ENCODE results near the gene FKRP.
A peak's percentile ranks its signal among the peaks of the same experiment; 100 is the strongest.
"Not testable (repeated sequence)": the region's sequence is repeated elsewhere in the genome, so short reads cannot be mapped to it uniquely, and the experiment has no call there.

The FKRP gene

GRCh38 chr19:46759817-46760333 is 14.0 kb downstream of the FKRP start:
- DNase-seq: no peak

- DNase-seq: no peak
Measured at GRCh38 chr19:46760363-46760762, 14.5 kb downstream of the FKRP start.

DNA sequence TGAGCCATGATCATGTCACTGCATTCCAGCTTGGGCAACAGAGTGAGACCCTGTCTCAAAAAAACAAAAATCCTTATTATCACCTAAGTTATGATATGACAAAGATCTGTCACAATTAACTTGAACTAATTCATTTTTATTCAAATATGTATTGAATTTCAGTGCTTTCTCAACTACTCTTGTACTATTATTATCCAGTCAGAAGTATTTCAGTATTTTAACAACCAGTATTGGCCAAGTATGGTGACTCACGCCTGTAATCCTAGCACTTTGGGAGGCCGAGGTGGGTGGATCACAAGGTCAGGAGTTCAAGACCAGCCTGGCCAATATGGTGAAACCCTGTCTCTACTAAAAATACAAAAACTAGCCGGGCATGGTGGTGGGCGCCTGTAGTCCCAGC is 15.0 kb downstream of the FKRP start:
- not testable (repeated sequence) for DNase-seq

GRCh38 chr19:46761418-46761831 is 15.6 kb downstream of the FKRP start:
- DNase-seq: no peak

GRCh38 chr19:46762245-46762890 is 16.5 kb downstream of the FKRP start:
- DNase-seq: no peak

DNA sequence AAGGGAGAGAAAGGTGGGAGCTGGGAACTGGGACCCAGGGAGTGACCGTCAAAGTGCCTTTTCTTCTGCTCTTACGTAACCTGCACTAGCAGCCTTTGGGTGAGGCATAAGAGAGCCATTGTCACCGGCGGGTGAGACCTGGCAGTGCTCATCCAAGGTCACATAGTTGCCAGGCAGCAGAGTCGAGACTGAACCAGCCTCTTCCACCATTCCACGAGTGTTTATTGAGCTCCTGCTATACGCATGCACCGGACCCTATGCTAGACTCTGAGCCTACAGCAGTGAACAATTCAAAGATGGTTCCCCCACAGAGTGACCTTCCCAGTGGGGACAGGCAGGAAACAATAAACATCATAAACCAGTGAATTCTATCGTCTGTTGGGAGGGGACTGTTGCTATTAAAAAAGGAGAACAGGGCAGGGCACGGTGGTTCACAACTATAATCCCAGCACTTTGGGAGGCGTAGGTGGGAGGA is 19.0 kb downstream of the FKRP start:
- no peak for DNase-seq

GRCh38 chr19:46766569-46767317 is 20.9 kb downstream of the FKRP start:
- peak; percentile 63 for DNase-seq

DNA sequence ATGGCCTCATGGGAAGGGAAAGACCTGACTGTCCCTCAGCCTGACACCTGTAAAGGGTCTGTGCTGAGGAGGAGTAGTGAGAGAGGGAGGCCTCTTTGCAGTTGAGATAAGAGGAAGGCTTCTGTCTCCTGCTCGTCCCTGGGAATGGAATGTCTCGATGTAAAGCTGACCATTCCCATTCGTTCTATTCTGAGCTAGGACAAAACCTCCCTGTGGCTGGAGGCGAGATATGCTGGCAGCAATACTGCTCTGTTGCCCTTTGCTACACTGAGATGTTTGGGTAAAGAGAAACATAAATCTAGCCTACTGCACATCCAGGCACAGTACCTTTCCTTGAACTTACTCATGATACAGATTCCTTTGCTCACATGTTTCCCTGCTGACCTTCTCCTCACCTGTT is 22.9 kb downstream of the FKRP start:
- not testable (repeated sequence) for DNase-seq

DNA sequence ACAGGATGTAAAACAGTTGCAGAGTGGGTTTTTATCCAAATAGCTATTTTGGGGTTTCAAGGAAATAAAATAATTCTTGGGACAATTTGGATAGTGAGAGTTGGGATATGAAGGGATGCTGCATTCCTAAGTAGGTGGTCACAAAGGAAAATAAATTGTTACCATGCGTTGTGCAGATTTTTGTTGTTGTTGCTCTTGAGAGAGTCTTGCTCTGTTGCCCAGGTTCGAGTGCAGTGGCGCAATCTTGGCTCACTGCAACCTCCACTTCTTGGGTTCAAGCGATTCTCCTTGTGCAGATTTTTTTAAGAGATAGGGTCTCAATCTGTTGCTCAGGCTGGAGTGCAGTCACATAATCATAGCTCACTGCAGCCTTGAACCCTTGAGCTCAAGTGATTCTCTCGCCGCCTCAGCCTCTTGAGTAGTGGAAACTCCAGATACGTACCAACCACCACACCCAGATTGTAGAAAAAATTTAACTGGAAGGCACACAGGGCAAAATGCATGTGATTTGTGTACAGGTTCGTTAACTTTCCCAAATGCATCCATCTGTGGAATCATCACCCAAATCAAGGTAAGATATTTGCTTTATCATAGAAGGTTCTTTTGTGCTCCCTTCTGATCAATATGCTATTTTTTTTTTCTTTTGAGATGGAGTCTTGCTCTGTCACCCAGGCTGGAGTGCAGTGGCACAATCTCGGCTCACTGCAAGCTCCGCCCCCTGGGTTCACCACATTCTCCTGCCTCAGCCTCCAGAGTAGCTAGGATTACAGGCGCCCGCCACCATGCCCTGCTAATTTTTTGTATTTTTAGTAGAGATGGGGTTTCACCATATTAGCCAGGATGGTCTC is 26.5 kb downstream of the FKRP start:
- no peak for DNase-seq

DNA sequence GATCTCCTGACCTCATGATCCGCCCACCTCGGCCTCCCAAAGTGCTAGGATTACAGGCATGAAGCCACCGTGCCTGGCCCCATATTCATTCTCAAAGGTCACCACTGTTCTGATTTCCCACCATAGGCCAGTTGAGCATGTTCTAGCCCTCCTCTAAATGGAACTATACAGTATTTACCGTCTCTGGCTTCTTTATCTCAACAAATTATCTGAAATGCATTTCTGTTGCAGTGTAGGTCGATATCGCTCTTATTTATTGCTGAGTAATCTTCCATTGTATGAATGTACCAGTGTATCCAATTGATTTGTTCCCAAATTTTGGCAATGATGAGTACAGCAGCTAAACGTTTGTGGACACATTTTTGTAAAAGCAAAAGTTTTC is 27.2 kb downstream of the FKRP start:
- DNase-seq: no peak

GRCh38 chr19:46775642-46776258 is 29.9 kb downstream of the FKRP start:
- no peak for DNase-seq

DNA sequence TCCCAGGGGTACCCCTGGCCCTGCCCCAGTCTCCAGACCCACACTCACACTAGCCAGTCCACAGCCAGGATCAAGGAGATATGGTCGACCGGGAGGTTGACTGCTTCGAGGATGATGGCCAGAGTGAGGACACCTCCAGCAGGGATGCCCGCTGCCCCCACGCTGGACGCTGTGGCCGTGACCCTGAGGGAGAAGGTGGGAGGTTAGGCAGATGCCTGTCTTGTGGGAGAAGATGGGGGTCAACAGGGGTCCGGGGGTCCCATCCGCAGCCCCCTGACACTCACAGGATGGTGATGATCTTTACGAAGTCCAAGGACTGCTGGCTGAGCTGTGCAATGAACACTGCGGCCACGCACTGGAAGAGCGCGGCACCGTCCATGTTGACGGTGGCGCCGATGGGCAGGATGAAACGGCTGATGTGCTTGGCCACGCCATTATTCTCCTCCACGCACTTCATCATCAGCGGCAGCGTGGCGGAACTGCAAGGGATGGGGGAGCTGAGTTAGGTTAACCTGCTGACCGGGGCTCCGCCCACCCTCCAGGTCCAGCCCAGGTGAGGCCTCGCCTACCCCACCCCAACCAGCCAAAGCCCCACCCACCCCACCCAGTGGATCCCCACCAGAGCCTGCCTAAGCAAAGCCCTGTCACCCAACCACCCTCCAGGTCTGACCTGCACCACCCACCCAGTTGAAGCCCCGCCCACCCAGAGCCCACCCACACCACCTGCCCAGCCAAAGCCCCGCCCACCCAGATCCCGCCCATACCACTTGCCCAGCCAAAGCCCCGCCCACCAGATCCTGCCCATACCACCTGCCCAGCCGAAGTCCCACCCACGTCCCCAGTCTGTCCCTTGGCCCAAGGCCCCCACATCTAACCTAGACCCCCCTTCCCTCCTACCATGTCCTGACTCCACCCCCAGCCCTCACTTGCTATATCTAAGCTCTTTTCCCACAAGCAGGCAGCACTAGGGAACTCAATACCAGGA is 31.4 kb downstream of the FKRP start:
- DNase-seq: no peak

- not testable (repeated sequence) for DNase-seq
Measured at GRCh38 chr19:46777956-46778645, 32.2 kb downstream of the FKRP start.

GRCh38 chr19:46782355-46783019 is 36.6 kb downstream of the FKRP start:
- no peak for DNase-seq

DNA sequence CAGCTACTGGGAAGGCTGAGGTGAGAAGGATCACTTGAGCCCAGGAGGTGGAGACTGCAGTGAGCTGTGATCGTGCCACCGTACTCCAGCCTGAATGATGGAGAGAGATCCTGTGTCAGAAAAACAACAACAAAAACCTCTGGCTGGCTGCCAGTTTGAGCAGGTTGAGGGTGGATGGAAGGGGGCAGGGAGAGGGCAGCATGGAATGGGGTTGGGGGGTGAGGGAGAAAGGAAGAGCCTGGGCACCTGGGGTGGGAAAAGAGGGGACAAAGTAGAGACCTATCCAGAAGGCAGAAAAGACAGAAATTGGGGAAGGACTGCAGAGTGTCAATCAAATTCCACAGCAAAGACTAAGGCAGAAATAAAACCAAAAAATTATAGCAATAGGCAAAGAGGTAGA is 37.8 kb downstream of the FKRP start:
- DNase-seq: no peak

GRCh38 chr19:46784262-46785053 is 38.6 kb downstream of the FKRP start:
- peak; percentile 73 for DNase-seq

DNA sequence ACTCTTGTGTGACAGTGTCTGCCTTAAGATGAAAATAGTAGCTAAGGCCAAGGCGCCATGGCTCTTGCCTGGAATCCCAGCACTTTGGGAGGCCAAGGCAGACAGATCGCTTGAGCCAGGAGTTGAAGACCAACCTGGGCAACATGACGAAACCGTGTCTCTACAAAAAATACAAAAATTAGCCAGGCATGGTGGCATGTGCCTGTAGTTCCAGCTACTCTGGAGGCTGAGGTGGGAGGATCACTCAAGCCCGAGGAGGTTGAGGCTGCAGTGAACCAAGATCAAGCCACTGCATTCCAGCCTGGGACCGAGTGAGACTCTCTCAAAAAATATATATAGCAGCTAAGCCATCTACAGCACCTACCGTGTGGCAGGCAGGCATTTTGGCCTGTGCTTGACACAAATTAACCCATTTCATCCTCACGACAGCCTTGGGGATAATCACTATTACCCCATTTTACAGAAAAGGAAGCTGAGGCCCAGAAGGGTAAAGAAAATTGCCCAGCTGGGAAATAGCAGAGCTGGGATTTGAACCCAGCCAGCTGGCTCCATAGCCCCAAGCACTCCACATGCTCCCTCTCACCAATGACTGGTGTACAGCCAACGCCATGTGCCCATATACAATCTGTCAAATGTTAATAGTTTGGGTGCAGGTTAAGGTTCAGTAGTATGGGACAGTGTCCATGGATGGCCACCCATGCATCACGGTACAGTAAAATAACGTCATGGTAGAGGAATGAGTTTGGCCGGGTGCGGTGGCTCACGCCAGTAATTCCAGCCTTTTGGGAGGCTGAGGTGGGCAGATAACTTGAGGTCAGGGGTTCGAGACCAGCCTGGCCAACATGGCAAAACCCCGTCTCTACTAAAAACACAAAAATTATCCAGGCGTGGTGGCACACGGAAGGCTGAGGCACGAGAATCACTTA is 39.5 kb downstream of the FKRP start:
- DNase-seq: no peak

DNA sequence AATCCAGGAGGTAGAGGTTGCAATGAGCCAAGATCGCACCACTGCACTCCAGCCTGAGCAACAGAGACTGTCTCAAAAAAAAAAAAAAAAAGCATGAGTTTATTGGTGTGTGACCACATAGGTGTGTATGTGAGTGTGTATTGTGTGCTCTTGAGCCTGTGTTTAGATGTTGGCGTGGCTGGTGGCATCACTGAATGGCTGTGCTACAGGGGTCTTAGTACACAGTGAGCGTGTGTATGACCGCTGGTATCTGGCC is 40.1 kb downstream of the FKRP start:
- DNase-seq: no peak
